ENCODE data around the gene NDUFV1.

DNA sequence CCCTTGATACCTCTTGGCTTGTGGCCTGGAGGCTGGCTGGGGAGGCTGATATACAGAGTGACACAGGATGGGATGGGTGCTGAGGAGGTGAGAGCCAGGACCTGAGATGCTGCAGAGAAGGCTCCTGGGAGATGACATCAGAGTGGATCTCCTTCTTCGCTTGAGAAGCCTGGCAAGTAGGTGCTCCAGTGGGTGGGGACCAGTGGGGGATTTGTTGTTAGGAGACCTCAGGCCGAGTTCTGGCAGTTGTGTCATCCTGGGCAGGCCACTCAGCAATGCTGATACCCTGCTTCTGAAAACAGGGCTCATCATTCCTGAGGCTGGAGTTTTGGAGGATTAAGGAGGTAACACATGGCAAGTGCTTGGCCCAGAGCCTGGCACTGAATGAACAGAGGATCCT is 1.9 kb upstream of the NDUFV1 start:
- TF ChIP-seq, protein P1, sequence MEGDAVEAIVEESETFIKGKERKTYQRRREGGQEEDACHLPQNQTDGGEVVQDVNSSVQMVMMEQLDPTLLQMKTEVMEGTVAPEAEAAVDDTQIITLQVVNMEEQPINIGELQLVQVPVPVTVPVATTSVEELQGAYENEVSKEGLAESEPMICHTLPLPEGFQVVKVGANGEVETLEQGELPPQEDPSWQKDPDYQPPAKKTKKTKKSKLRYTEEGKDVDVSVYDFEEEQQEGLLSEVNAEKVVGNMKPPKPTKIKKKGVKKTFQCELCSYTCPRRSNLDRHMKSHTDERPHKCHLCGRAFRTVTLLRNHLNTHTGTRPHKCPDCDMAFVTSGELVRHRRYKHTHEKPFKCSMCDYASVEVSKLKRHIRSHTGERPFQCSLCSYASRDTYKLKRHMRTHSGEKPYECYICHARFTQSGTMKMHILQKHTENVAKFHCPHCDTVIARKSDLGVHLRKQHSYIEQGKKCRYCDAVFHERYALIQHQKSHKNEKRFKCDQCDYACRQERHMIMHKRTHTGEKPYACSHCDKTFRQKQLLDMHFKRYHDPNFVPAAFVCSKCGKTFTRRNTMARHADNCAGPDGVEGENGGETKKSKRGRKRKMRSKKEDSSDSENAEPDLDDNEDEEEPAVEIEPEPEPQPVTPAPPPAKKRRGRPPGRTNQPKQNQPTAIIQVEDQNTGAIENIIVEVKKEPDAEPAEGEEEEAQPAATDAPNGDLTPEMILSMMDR (IDR thresholded peaks at IDR 0.05) = no peak
- TF ChIP-seq EZH2 (IDR thresholded peaks at IDR 0.05; ENCODE audit: borderline replicate concordance, insufficient read depth, low read depth, low read length, poor library complexity, severe bottlenecking) = no peak
